ENCODE measurements around the gene ATAD3B. TPM values are rescaled to one million over a fixed set of nuclear protein-coding genes. Genes with fewer than 3 reads are reported as not detected.

ATAD3B gene
- total and polyA plus RNA-seq, 2 of the 13 experiments (the other 11 are each of a cell fraction or from before 2014, with no cell fraction given): 9.6 to 31.1 TPM

GRCh38 chr1:1471389-1472052 is at the start of gene ATAD3B (continued):
- peak; percentile 43; the same call in 1 of the 2 replicates for TF ChIP-seq ATF2 (CRISPR knock-in tag; IDR thresholded peaks at IDR 0.05)
- TF ChIP-seq CSRNP1 (CRISPR knock-in tag; IDR thresholded peaks at IDR 0.05): no peak
- no peak for TF ChIP-seq KLF15 (CRISPR knock-in tag; IDR thresholded peaks at IDR 0.05; ENCODE audit: borderline replicate concordance)
- TF ChIP-seq MAX (IDR thresholded peaks at IDR 0.05): peak; percentile 90
- no peak for TF ChIP-seq DMTF1 (CRISPR knock-in tag; IDR thresholded peaks at IDR 0.05)
- TF ChIP-seq HMGXB4 (CRISPR knock-in tag; IDR thresholded peaks at IDR 0.05; ENCODE audit: borderline replicate concordance in 1 of 2, low read depth in 1 of 2): peak; percentile 37 to 67; a peak in 3 of 4 replicates
- no peak for TF ChIP-seq ZNF3 (CRISPR knock-in tag; IDR thresholded peaks at IDR 0.05)
- TF ChIP-seq ZBTB26 (CRISPR knock-in tag; IDR thresholded peaks at IDR 0.05; ENCODE audit: borderline replicate concordance): 0 out of 2 replicates have a peak, but pooled peaks have one; percentile 31
- peak; percentile 86; the same call in 1 of the 2 replicates for TF ChIP-seq SP4 (CRISPR knock-in tag; IDR thresholded peaks at IDR 0.05)
- TF ChIP-seq TEAD2 (CRISPR knock-in tag; IDR thresholded peaks at IDR 0.05): no peak
- no peak for TF ChIP-seq NR2F1 (CRISPR knock-in tag; IDR thresholded peaks at IDR 0.05)
- no peak for TF ChIP-seq ZNF282 (IDR thresholded peaks at IDR 0.05; ENCODE audit: partially characterized antibody)
- TF ChIP-seq MTF1 (CRISPR knock-in tag; IDR thresholded peaks at IDR 0.05): no peak
- no peak for TF ChIP-seq ZSCAN30 (CRISPR knock-in tag; IDR thresholded peaks at IDR 0.05)
- TF ChIP-seq GMEB2 (CRISPR knock-in tag; IDR thresholded peaks at IDR 0.05; ENCODE audit: low read depth): peak; percentile 79
- TF ChIP-seq ZNF558 (CRISPR knock-in tag; IDR thresholded peaks at IDR 0.05; ENCODE audit: borderline replicate concordance): no peak
- TF ChIP-seq SCMH1 (CRISPR knock-in tag; IDR thresholded peaks at IDR 0.05; ENCODE audit: borderline replicate concordance): no peak
- no peak for TF ChIP-seq RCOR2 (CRISPR knock-in tag; IDR thresholded peaks at IDR 0.05)
